ENCODE measurements around the gene ZKSCAN2. TPM values are rescaled to one million over a fixed set of nuclear protein-coding genes. Genes with fewer than 3 reads are reported as not detected.

Gene ZKSCAN2
- total and polyA plus RNA-seq, 2 of the 8 experiments (the other 6 are each of a cell fraction or from before 2014, with no cell fraction given) = 2.2 to 11.6 TPM

DNA sequence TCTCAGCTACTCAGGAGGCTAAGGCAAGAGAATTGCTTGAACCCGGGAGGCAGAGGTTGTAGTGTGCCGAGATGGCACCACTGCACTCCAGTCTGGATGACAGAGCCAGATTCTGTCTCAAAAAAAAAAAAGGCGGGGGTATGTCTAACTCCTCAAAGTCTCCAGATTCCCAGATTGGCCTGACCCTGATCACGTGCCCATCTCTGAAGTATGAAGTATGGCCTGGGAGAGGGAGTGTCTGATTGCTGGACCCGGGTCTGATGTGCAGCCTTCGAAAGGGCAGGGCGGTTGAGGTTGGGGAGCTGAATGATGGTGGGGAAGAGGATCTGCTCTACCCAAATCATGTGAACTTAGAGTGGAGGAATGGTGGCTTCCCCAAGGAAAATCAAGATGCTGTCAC is 58.2 kb downstream of the ZKSCAN2 start (continued):
- TF ChIP-seq CHD7 (IDR thresholded peaks at IDR 0.05; ENCODE audit: insufficient replicate concordance, low read length) = no peak
- TF ChIP-seq CBX8 (IDR thresholded peaks at IDR 0.05; ENCODE audit: borderline replicate concordance, low read depth, low read length) = no peak
- TF ChIP-seq SIX5 (IDR thresholded peaks at IDR 0.05; ENCODE audit: low read depth, low read length) = no peak
- no peak for TF ChIP-seq TCF12 (IDR thresholded peaks at IDR 0.05; ENCODE audit: low read depth, low read length)
- no peak for TF ChIP-seq KDM1A (IDR thresholded peaks at IDR 0.05; ENCODE audit: borderline replicate concordance, low read length)
- TF ChIP-seq RXRA (IDR thresholded peaks at IDR 0.05; ENCODE audit: insufficient read depth, low read depth, low read length) = no peak
- TF ChIP-seq RAD21 (IDR thresholded peaks at IDR 0.05 in 1 of 2, conservative IDR thresholded peaks at IDR 0.05 in 1 of 2; ENCODE audit: low read depth in 2 of 2, low read length in 2 of 2) = no peak
- no peak for TF ChIP-seq MAFK (IDR thresholded peaks at IDR 0.05; ENCODE audit: low read depth, low read length)
- no peak for TF ChIP-seq RFX5 (IDR thresholded peaks at IDR 0.05; ENCODE audit: borderline replicate concordance, low read depth, low read length)
- no peak for TF ChIP-seq FOSL1 (IDR thresholded peaks at IDR 0.05; ENCODE audit: insufficient read depth, low read depth, low read length)
- TF ChIP-seq TAF7 (optimal IDR thresholded peaks at IDR 0.05; ENCODE audit: borderline replicate concordance, low read depth, low read length) = no peak
- no peak for TF ChIP-seq POLR2A (IDR thresholded peaks at IDR 0.05; ENCODE audit: control extremely low read depth in 1 of 2, low read depth in 2 of 2, low read length in 2 of 2)
- no peak for TF ChIP-seq SIRT6 (IDR thresholded peaks at IDR 0.05; ENCODE audit: low read length)

Data from H1 (cell line).